Measurements from ENCODE around the gene CALR3.
"Not testable (repeated sequence)": the region's sequence is repeated elsewhere in the genome, so short reads cannot be mapped to it uniquely, and the experiment has no call there.

The CALR3 gene

GRCh38 chr19:16497042-16497441 is 1.1 kb upstream of the CALR3 start:
- peak; percentile 43 for DNase-seq (ENCODE audit: low read depth)

- peak; percentile 54 for DNase-seq (ENCODE audit: low read depth)
These were observed 631 bp upstream of the CALR3 start for GRCh38 chr19:16496613-16496983.

GRCh38 chr19:16486476-16486875 is 9.5 kb downstream of the CALR3 start:
- DNase-seq (ENCODE audit: low read depth), result peak; percentile 13

- no peak for DNase-seq (ENCODE audit: low read depth)
These were observed 13.2 kb downstream of the CALR3 start for GRCh38 chr19:16482745-16483144.

GRCh38 chr19:16477311-16477710 is 18.7 kb downstream of the CALR3 start:
- DNase-seq (ENCODE audit: low read depth), result no peak

- DNase-seq (ENCODE audit: low read depth), result no peak
These were observed 19.6 kb downstream of the CALR3 start for GRCh38 chr19:16476401-16476800.

- DNase-seq (ENCODE audit: low read depth), result no peak
These were observed 22.0 kb downstream of the CALR3 start for GRCh38 chr19:16473875-16474392.

GRCh38 chr19:16472992-16473391 is 23.0 kb downstream of the CALR3 start:
- no peak for DNase-seq (ENCODE audit: low read depth)

- not testable (repeated sequence) for DNase-seq (ENCODE audit: low read depth)
These were observed 23.4 kb downstream of the CALR3 start for GRCh38 chr19:16472559-16472899.

GRCh38 chr19:16470911-16471811 is 24.8 kb downstream of the CALR3 start:
- DNase-seq (ENCODE audit: low read depth), result peak; percentile 71

- no peak for DNase-seq (ENCODE audit: low read depth)
These were observed 25.4 kb downstream of the CALR3 start for GRCh38 chr19:16470541-16470910.

- no peak for DNase-seq (ENCODE audit: low read depth)
These were observed 28.4 kb downstream of the CALR3 start for GRCh38 chr19:16467581-16467980.

- not testable (repeated sequence) for DNase-seq (ENCODE audit: low read depth)
These were observed 29.1 kb downstream of the CALR3 start for GRCh38 chr19:16466802-16467427.

GRCh38 chr19:16465239-16465638 is 30.7 kb downstream of the CALR3 start:
- no peak for DNase-seq (ENCODE audit: low read depth)

GRCh38 chr19:16463991-16464575 is 31.9 kb downstream of the CALR3 start:
- peak; percentile 84 for DNase-seq (ENCODE audit: low read depth)

- no peak for DNase-seq (ENCODE audit: low read depth)
These were observed 32.5 kb downstream of the CALR3 start for GRCh38 chr19:16463341-16463990.

GRCh38 chr19:16462757-16463250 is 33.2 kb downstream of the CALR3 start:
- DNase-seq (ENCODE audit: low read depth), result no peak

GRCh38 chr19:16461630-16462051 is 34.3 kb downstream of the CALR3 start:
- DNase-seq (ENCODE audit: low read depth), result no peak

GRCh38 chr19:16460454-16460853 is 35.5 kb downstream of the CALR3 start:
- DNase-seq (ENCODE audit: low read depth), result no peak

GRCh38 chr19:16459680-16460079 is 36.3 kb downstream of the CALR3 start:
- no peak for DNase-seq (ENCODE audit: low read depth)

GRCh38 chr19:16458391-16459341 is 37.3 kb downstream of the CALR3 start:
- no peak for DNase-seq (ENCODE audit: low read depth)

Measured in iris pigment epithelial cell (primary cell).